Left cardiac atrium (tissue), 4 donors: ENCODE measurements around the gene RET. TPM values are rescaled to one million over a fixed set of nuclear protein-coding genes. Genes with fewer than 3 reads are reported as not detected.

Experiments used
- ATAC-seq, 2 donors: fragments of 200-7000 bp; cut with Tn5 transposase; one replicate each; pipeline ENCODE4 v1.9.1; 2020; ENCODE audit warnings: mild to moderate bottlenecking in 2 of 2, moderate library complexity in 2 of 2
- DNase-seq: peaks from one replicate; pipeline ENCODE4 v3.0.0-alpha.2; 2020
- intact Hi-C, 2 donors: fragments of 100-400 bp; cut with DNase I; formaldehyde crosslinking; loops; one replicate each; pipeline versions ENCODE4 v1.14.1 to v1.15.1; 2022 to 2023
- total RNA-seq, 2 donors: library from RNA; stranded (reverse); fragmentation: NEBNext Ultra II Directional; extraction: Animal tissue kit (Norgen Biotek cat#: 25700); gene quantifications; one replicate each; pipeline ENCODE4 v1.2.1, GENCODE V29; 2021
- donor health status: DM: no; HTN: yes; CAD: no.
- donor health status: DM: no; HTN: yes; CAD: no; lungs with severe emphysema.
- donor health status: DM: yes; HTN: yes; CAD: no.
- donor health status: Dilated cardiomyopathy.

Gene RET
- total RNA-seq, 2 donors from 2014 or later, result 0.84 to 6.1 TPM

- DNase-seq, result no peak
- no peak for ATAC-seq
- intact Hi-C loops, result no loop called here
Measured at GRCh38 chr10:43073721-43074120, 3.1 kb upstream of the RET start.

- ATAC-seq (no peak), DNase-seq (no peak)
- intact Hi-C loops, result no loop called here
Measured at GRCh38 chr10:43074409-43074808, 2.5 kb upstream of the RET start.

- ATAC-seq (no peak), DNase-seq (no peak)
- intact Hi-C loops, result no loop called here
Measured at GRCh38 chr10:43074827-43075611, 1.9 kb upstream of the RET start.

GRCh38 chr10:43075612-43076003, 1.3 kb upstream of the RET start:
- intact Hi-C loops, result no loop called here
- no peak for DNase-seq

GRCh38 chr10:43076311-43076875, 476 bp upstream of the RET start:
- DNase-seq, result no peak
- intact Hi-C loops, result no loop called here

More at GRCh38 chr10:43075612-43076003, 1.3 kb upstream of the RET start:
- ATAC-seq, result no peak

GRCh38 chr10:43077421-43078171, 727 bp downstream of the RET start:
- ATAC-seq (peak in 1 of 2 donors; percentile 22), DNase-seq (no peak)
- intact Hi-C loops, result no loop called here

More at GRCh38 chr10:43076311-43076875, 476 bp upstream of the RET start:
- ATAC-seq, result peak; percentile 25 to 50

GRCh38 chr10:43078175-43078985, 1.5 kb downstream of the RET start:
- DNase-seq, result no peak
- ATAC-seq, result no peak
- intact Hi-C loops, result no loop called here

GRCh38 chr10:43078986-43079273, 2.1 kb downstream of the RET start:
- DNase-seq, result no peak
- ATAC-seq, result peak in 1 of 2 donors; percentile 24
- intact Hi-C loops, result no loop called here

- intact Hi-C loops, result no loop called here
- ATAC-seq (no peak), DNase-seq (no peak)
Measured at GRCh38 chr10:43079856-43080255, 3.0 kb downstream of the RET start.

- intact Hi-C loops, result no loop called here
- DNase-seq (no peak), ATAC-seq (no peak)
Measured at GRCh38 chr10:43082087-43082486, 5.2 kb downstream of the RET start.

GRCh38 chr10:43082746-43083145, 5.9 kb downstream of the RET start:
- DNase-seq (no peak), ATAC-seq (no peak)
- intact Hi-C loops, result no loop called here

- DNase-seq (no peak), ATAC-seq (no peak)
- intact Hi-C loops, result no loop called here
Measured at GRCh38 chr10:43083764-43084163, 6.9 kb downstream of the RET start.

GRCh38 chr10:43084812-43085211, 7.9 kb downstream of the RET start:
- no peak for DNase-seq
- intact Hi-C loops, result no loop called here
- no peak for ATAC-seq

GRCh38 chr10:43086321-43086942, 9.6 kb downstream of the RET start:
- ATAC-seq (no peak), DNase-seq (no peak)
- intact Hi-C loops, result no loop called here

GRCh38 chr10:43089519-43089918, 12.7 kb downstream of the RET start:
- intact Hi-C loops, result no loop called here
- no peak for DNase-seq
- no peak for ATAC-seq

GRCh38 chr10:43090188-43090587, 13.3 kb downstream of the RET start:
- intact Hi-C loops, result no loop called here
- ATAC-seq (peak in 1 of 2 donors; percentile 65), DNase-seq (no peak)

GRCh38 chr10:43090664-43091063, 13.8 kb downstream of the RET start:
- intact Hi-C loops, result no loop called here
- ATAC-seq (no peak), DNase-seq (no peak)

- intact Hi-C loops, result no loop called here
- ATAC-seq (no peak), DNase-seq (no peak)
Measured at GRCh38 chr10:43091846-43092245, 15.0 kb downstream of the RET start.

- no peak for ATAC-seq
- intact Hi-C loops, result no loop called here
- DNase-seq, result no peak
Measured at GRCh38 chr10:43093423-43094076, 16.7 kb downstream of the RET start.
